ENCODE measurements around the gene FANCB. TPM values are rescaled to one million over a fixed set of nuclear protein-coding genes. Genes with fewer than 3 reads are reported as not detected.

FANCB gene
- polyA plus RNA-seq, 1 of the 3 experiments (the other 2 are of a cell fraction) = 0.81 TPM

GRCh38 chrX:14826319-14826718 is 46.5 kb downstream of the FANCB start:
- H3F3A ChIP-seq (replicated peaks; ENCODE audit: insufficient read depth) = no peaks in the 10 kb centered on the region
- H3K9me2 ChIP-seq = no peaks in the 10 kb centered on the region
- H3K9me3 ChIP-seq = no peaks in the 10 kb centered on the region
- no peaks in the 10 kb centered on the region for H3K79me2 ChIP-seq (ENCODE audit: insufficient read depth)
- no peak for TF ChIP-seq FOXM1 (IDR thresholded peaks at IDR 0.05; ENCODE audit: low read depth)
- no peak for TF ChIP-seq CHD2 (IDR thresholded peaks at IDR 0.05; ENCODE audit: low read length, partially characterized antibody)
- no peak for TF ChIP-seq ZBTB33 (IDR thresholded peaks at IDR 0.05; ENCODE audit: borderline replicate concordance, low read depth)
- no peak for TF ChIP-seq GATA2 (CRISPR knock-in tag; IDR thresholded peaks at IDR 0.05)
- TF ChIP-seq YY1 (IDR thresholded peaks at IDR 0.05; ENCODE audit: low read depth) = no peak
- TF ChIP-seq RXRA (IDR thresholded peaks at IDR 0.05; ENCODE audit: borderline replicate concordance, low read depth) = no peak
- TF ChIP-seq NFIC (IDR thresholded peaks at IDR 0.05; ENCODE audit: borderline replicate concordance) = no peak
- no peak for TF ChIP-seq USF2 (IDR thresholded peaks at IDR 0.05; ENCODE audit: borderline replicate concordance, low read depth, low read length)
- no peak for TF ChIP-seq RAD21 (IDR thresholded peaks at IDR 0.05; ENCODE audit: low read length)
- no peak for TF ChIP-seq MXI1 (IDR thresholded peaks at IDR 0.05; ENCODE audit: low read depth, low read length)
- no peak for TF ChIP-seq ELF1 (IDR thresholded peaks at IDR 0.05)
- TF ChIP-seq MEF2A (IDR thresholded peaks at IDR 0.05; ENCODE audit: borderline replicate concordance, low read depth) = no peak
- no peak for TF ChIP-seq EZH2phosphoT487 (IDR thresholded peaks at IDR 0.05; ENCODE audit: borderline replicate concordance, low read depth)
- no peak for TF ChIP-seq PBX3 (IDR thresholded peaks at IDR 0.05)
- TF ChIP-seq FOXJ3 (CRISPR knock-in tag; IDR thresholded peaks at IDR 0.05) = no peak
- TF ChIP-seq FOSL2 (IDR thresholded peaks at IDR 0.05; ENCODE audit: borderline replicate concordance, low read depth) = no peak
- no peak for TF ChIP-seq TEAD4 (IDR thresholded peaks at IDR 0.05; ENCODE audit: borderline replicate concordance, insufficient read depth)
- TF ChIP-seq REST (IDR thresholded peaks at IDR 0.05; ENCODE audit: low read depth, low read length) = no peak
- no peak for TF ChIP-seq RCOR1 (IDR thresholded peaks at IDR 0.05; ENCODE audit: low read length)
- no peaks in the 10 kb centered on the region for H4K20me1 ChIP-seq (ENCODE audit: insufficient read depth)
- WGBS (ENCODE audit: low lambda C conversion rate) = 28% methylated on average over 3 of the region's 3 CpGs
- H3K27ac ChIP-seq (ENCODE audit: low read depth in 2 of 2, low read length in 1 of 2) = no peak overlapping the region
- H3K27me3 ChIP-seq (ENCODE audit: insufficient read depth) = no peaks in the 10 kb centered on the region
- CTCF ChIA-PET = no interaction called here
- H3K4me3 ChIP-seq (ENCODE audit: low read depth in 2 of 2, low read length in 1 of 2) = no peak overlapping the region
- no peak for DNase-seq
- H2AFZ ChIP-seq (ENCODE audit: low read depth) = no peak overlapping the region
- no peaks in the 10 kb centered on the region for H3K4me1 ChIP-seq (ENCODE audit: control insufficient read depth in 1 of 2, insufficient read depth in 2 of 2, low read depth in 1 of 2, low read length in 1 of 2)
- POLR2A ChIA-PET = no interaction called here
- H3K9ac ChIP-seq = no peak overlapping the region
- H3K4me2 ChIP-seq = no peak overlapping the region
- H3K36me3 ChIP-seq (replicated peaks in 1 of 2; ENCODE audit: control insufficient read depth in 1 of 2, insufficient read depth in 2 of 2, low read length in 1 of 2) = no peaks in the 10 kb centered on the region
